ENCODE measurements around the gene MTMR12. TPM values are rescaled to one million over a fixed set of nuclear protein-coding genes. Genes with fewer than 3 reads are reported as not detected.

Gene MTMR12
- total and polyA plus RNA-seq, 2 of the 8 experiments (the other 6 are each of a cell fraction or from before 2014, with no cell fraction given): 19.1 to 59.3 TPM

DNA sequence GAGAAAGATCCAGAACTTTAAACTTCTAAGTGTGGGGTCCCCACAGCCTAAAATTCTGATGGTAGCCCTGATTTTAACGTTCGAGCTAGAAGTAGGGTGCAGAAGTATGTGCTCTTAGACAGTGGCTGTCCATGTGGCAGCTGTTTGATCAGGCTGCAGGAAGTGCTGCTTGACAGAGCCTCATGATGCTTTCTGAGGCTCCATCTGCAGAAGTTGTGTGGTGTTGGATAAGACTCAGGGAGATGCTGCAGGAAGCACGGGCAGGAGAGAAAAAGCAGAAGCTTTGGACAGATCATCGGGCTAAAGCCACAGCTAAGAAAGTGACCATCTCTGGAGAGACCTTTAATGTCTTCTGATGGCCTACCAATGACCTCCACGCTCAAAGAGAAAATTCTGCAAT is 8.1 kb downstream of the MTMR12 start:
- CTCF ChIA-PET (ENCODE audit: partially characterized antibody): interaction anchor here (0.7 to 1.1 kb wide), 2 partner anchors 15 to 50 kb away, joined by 3 read pairs; no protein-coding TSS in a partner anchor
- DNase-seq (ENCODE audit: low read depth in 1 of 2, low spot score in 2 of 2) (no peak), FAIRE-seq (no peak)
- Histone ChIP-seq H4K5ac (ENCODE audit: insufficient read length, low read depth, low read length) (no peak overlapping the region), H3K27ac (ENCODE audit: low read depth, low read length) (no peak overlapping the region), H4K20me1 (replicated peaks in 1 of 2; ENCODE audit: control insufficient read depth in 1 of 2, insufficient read depth in 2 of 2, low read length in 2 of 2) (peaks cover 2 to 25% of the 10 kb centered on the region in 2 experiments), H2BK120ac (replicated peaks; ENCODE audit: low read depth, low read length) (no peak overlapping the region), H3K4me3 (ENCODE audit: extremely low read depth in 1 of 4, insufficient read depth in 2 of 4, low read depth in 3 of 4, low read length in 4 of 4) (no peak overlapping the region), H3K18ac (ENCODE audit: extremely low read depth, low read length) (peak overlapping the region; percentile 19; the same call in 1 of the 2 replicates), H2BK15ac (ENCODE audit: low read length) (no peak overlapping the region), H3K56ac (replicated peaks; ENCODE audit: insufficient read length, low read depth, low read length) (no peak overlapping the region), H3K79me1 (ENCODE audit: low read depth, low read length) (no peaks in the 10 kb centered on the region; the same call in 1 of the 2 replicates), H2BK20ac (ENCODE audit: low read length) (no peak overlapping the region), H4K91ac (replicated peaks; ENCODE audit: insufficient read length, low read length) (no peak overlapping the region), H3K4ac (replicated peaks; ENCODE audit: insufficient read length, low read depth, low read length) (no peak overlapping the region), H3K23me2 (ENCODE audit: low read depth, low read length) (no peaks in the 10 kb centered on the region), H3K4me1 (replicated peaks in 1 of 4; ENCODE audit: control insufficient read depth in 3 of 4, insufficient read depth in 4 of 4, low read length in 3 of 4) (peaks cover 0 to 8% (median 7%) of the 10 kb centered on the region in 4 experiments; a peak in 5 of 7 replicates), H2AFZ (ENCODE audit: low read length) (no peak overlapping the region), H3K36me3 (ENCODE audit: control insufficient read depth in 2 of 4, insufficient read depth in 4 of 4, low read length in 3 of 4) (no peaks in the 10 kb centered on the region; a peak in 1 of 8 replicates), H2AK5ac (ENCODE audit: low read depth, low read length) (no peak overlapping the region), H3K79me2 (ENCODE audit: control insufficient read depth in 1 of 2, insufficient read depth in 2 of 2, low read length in 2 of 2) (peaks cover 39 to 99% of the 10 kb centered on the region in 2 experiments), H3K27me3 (replicated peaks in 1 of 4; ENCODE audit: control insufficient read depth in 3 of 4, extremely low read depth in 1 of 4, insufficient read depth in 3 of 4, low read length in 3 of 4) (no peaks in the 10 kb centered on the region), H4K8ac (ENCODE audit: extremely low read depth, insufficient read depth, low read length) (no peak overlapping the region), H3K23ac (ENCODE audit: insufficient read length) (no peak overlapping the region), H3K14ac (ENCODE audit: insufficient read length) (no peak overlapping the region), H3K9me3 (ENCODE audit: insufficient read depth in 2 of 2, low read depth in 1 of 2, low read length in 1 of 2) (no peaks in the 10 kb centered on the region), H2BK5ac (ENCODE audit: low read depth, low read length) (no peak overlapping the region), H3K9ac (replicated peaks in 1 of 4; ENCODE audit: extremely low read depth in 1 of 4, low read depth in 3 of 4, low read length in 3 of 4) (no peak overlapping the region), H2BK12ac (ENCODE audit: low read depth, low read length) (no peak overlapping the region), H3K4me2 (ENCODE audit: insufficient read depth in 1 of 2, low read depth in 2 of 2, low read length in 2 of 2) (no peak overlapping the region)
- TF ChIP-seq JUN (IDR thresholded peaks at IDR 0.05; ENCODE audit: low read depth, low read length) (no peak), CBX8 (IDR thresholded peaks at IDR 0.05; ENCODE audit: borderline replicate concordance, low read depth, low read length) (no peak), SIRT6 (IDR thresholded peaks at IDR 0.05; ENCODE audit: low read length) (no peak), JUND (IDR thresholded peaks at IDR 0.05; ENCODE audit: low read length) (no peak), TCF12 (IDR thresholded peaks at IDR 0.05; ENCODE audit: low read depth, low read length) (no peak)
- WGBS, 2 experiments (ENCODE audit: extremely low coverage in 1 of 2, insufficient coverage in 1 of 2, insufficient read length in 1 of 2, insufficient replicate concordance in 2 of 2, low coverage in 1 of 2, low lambda C conversion rate in 2 of 2, missing lambda C conversion rate in 1 of 2): 89% methylated on average over 5 of the region's 5 CpGs; no CpG with 5 or more reads in 1 of the 2 experiments
- POLR2A ChIA-PET (ENCODE audit: partially characterized antibody): interaction anchor here (0.7 kb wide), 1 partner anchor 14 kb away, joined by 3 read pairs; no protein-coding TSS in a partner anchor

Data from H1 (cell line).